Stimulated activated CD4-positive, alpha-beta T cell treated with anti-CD3 and anti-CD28 coated beads, Interleukin-2, amount 100 ng/mL, for 48 hours (primary cell): ENCODE results near the gene GRB10.

ENCODE experiments used
- DNase-seq, 2 donors: peaks; one replicate each; pipeline ENCODE4 v3.0.0-alpha.2; 2020

The GRB10 gene

GRCh38 chr7:50717181-50717580 lies 65.5 kb downstream of the GRB10 start:
- no peak for DNase-seq

- DNase-seq, result no peak
These were observed 67.8 kb downstream of the GRB10 start for GRCh38 chr7:50714857-50715256.

GRCh38 chr7:50713123-50713965 lies 69.4 kb downstream of the GRB10 start:
- DNase-seq, result no peak

DNA sequence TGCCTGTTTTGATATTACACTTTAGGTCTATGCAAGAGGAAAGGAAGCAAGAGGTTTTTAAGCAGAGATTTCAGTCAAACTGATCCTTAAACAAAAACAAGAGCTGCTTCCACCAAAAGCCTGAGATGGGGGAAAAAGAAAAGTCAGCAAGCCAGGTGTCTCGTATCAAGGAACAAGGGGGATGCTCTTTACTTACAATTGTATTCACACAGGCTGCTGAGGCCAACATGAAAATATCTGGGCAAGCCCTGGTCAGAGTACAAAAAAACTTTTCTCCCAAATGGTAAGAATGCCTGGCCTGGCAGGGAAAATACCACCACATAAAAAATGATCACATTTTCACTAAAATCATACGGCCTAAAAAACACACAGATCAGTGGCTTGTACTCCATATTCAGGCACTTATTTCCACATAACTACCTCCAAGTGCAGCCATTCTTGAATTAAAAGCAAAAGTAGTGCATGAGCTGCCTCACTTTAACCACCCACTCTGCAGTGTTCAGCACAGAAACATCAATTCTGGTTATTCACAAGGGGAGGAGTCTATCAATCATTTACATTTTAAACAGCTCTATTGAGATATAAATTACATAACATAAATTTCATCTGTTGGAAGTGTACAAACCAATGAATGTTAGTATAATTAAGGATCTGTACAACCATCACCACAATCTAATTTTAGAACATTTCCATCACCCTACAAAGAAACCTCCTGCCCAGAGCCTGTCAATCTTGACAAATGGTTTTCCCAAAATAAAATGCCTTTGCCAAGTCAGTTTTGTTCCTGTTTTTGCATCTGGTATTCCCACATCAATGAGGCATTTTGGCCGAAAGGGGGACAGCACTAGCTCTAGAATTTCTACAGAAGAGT lies 70.2 kb downstream of the GRB10 start:
- no peak for DNase-seq

DNA sequence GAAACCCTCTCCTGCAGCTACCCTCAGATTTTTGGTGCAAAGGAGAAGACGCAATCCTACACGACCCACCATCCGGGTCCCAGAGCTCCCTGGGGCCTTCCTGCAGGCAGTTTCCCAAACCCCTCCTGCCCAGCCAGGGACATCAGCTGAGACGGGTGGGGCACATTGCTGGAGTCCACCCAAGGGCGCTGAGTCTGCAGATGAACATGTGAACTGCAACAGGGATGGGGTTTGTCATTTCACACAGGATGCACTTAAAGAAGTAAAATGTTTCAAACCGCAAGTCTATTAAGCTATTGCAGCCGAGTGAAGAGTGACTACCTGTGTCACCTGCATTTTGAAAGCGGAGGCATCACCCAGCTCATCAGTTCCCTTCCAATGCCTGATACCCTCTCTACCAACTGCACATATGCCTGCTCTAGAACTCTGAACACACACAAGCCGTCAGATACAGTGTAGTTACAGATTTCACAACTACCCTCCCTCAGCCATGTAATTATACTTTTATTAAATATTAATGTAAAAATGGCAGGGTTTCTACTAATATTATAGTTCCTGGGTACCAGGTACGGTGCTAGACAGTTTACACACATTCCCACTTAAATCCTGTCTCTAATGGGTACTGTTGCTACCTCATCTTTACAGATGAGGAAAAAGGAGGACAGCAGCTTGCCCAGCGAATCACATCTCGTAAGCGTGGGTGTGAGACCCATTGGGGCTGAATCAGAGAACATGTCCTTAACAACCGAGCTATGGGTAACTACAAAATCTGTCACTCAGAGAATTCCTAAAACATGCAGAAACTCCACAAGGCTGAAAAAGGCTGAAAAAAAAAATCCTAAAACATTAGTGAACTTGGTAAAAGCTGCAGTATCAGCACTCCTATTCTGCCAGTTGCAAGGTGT lies 71.2 kb downstream of the GRB10 start:
- no peak for DNase-seq

GRCh38 chr7:50710441-50711154 lies 72.1 kb downstream of the GRB10 start:
- DNase-seq, result no peak

- DNase-seq, result no peak
These were observed 73.5 kb downstream of the GRB10 start for GRCh38 chr7:50709151-50709550.

GRCh38 chr7:50707236-50708006 lies 75.3 kb downstream of the GRB10 start:
- DNase-seq, result no peak

GRCh38 chr7:50706469-50706937 lies 76.2 kb downstream of the GRB10 start:
- no peak for DNase-seq

DNA sequence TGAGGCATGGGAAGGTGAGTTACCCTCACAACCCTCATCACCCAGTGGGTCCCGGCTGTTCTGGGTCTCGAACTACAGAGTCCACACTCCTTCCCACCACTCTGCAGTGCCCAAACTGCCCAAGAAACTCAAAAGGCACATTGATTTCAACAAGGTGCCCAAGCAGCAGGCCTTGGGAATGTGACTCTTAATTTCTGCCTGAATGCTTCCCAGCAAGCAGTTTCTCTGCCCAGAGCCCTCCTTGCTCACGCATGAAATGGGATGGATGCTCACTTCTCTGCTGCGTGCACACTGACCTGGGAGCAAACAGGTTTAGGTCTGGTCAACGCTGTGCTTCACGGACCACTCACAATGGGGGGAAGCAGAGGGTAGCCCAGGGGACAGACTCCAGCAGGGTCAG lies 77.9 kb downstream of the GRB10 start:
- DNase-seq, result no peak

DNA sequence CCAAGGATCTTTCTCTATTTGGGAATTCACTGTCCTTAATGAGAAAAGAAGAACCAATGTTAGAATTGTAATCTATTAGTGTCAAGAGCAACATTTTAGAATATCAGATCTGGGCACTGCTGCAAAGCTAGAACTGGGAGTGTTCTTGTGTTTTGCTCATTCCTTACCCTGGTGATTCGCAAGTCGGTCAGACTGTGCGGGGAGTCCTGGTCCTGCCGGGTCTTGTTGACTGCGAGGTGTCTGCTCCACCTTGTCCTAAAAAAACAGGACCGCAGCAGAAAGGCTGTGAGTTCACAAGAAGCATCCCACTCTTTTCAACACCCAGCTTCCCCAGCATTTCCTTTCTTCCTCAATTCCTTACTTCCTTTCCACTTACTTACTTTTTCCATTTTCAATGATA lies 79.0 kb downstream of the GRB10 start:
- no peak for DNase-seq

DNA sequence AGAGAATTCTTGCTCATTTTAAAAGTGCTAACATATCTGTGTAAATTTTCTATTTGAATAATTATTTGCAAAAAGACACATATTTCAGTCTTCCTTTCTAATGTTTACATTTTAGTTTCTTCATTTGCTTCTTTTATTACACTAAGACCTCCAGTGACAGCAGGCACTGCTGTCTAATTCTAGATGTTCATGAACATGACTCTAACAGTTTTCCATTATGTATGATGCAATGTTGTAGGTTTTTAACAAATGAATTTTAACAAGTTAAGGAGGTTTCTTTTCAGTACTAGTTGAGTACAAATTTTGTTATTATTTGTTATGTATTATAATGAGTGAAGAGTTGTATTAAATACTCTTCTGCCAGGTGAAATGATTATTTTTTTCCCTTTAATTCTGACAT lies 83.6 kb downstream of the GRB10 start:
- no peak for DNase-seq

- DNase-seq, result no peak
These were observed 84.9 kb downstream of the GRB10 start for GRCh38 chr7:50697748-50698147.

- DNase-seq, result no peak
These were observed 85.7 kb downstream of the GRB10 start for GRCh38 chr7:50696810-50697582.

DNA sequence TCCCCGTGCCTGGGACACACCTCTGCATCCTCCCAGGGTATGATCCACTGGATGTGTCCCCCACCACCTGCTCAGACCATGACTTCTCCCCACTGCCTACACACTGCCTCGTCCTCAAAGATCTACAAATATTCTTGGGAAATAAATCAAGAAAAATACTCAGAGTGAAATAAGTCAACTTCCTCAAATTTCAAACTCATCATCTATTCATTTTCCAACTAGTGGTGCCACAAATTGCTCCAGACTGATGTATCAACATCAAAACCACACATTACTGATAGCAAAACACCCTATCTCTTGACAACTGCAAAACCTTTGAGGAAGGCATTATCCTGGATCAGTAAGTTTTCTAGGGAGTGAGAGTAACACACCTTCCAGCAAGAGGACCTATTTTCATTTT lies 87.7 kb downstream of the GRB10 start:
- DNase-seq, result no peak

- DNase-seq, result no peak
These were observed 89.1 kb downstream of the GRB10 start for GRCh38 chr7:50693455-50694130.

DNA sequence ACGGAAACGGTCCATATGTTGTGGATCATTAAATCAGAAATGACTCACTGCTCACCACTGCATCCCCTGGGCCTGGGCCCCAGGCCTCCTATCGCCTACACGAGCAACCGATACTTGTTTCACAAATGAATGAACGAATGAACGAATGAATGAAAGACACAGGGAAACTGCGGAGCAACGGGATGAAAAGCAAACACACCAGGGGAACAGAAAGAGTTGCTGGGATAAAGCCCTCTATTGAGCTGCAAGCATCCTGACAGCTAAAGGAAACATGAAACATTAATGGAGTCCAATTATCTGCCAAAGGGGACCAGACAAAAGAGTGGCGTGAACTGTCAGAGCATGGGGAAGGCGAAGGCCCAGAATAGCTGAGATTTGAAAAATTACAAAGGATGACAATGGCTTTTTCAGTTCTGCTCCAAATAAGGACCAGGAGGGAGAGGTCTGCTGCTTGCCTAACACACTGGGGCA lies 92.1 kb downstream of the GRB10 start:
- no peak for DNase-seq

DNA sequence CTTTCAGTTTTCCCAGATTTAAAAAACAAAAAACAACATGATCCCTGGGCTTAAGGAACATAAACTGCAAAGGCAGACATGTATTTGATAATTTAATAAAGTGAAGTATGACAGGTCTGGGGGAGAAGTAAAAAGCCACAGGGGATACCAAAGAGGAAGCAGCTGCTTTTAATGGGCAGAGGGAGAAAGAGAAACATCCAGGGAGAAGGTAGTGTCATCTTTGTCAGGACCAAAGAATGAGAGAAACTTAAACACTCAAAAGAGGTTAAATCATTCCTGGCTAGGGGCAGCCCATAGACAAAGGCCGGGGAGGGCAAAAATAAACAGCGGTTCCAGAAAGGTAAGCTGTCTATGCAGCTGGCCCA lies 94.5 kb downstream of the GRB10 start:
- no peak for DNase-seq

- DNase-seq, result no peak
These were observed 95.0 kb downstream of the GRB10 start for GRCh38 chr7:50687575-50688225.
